Type B pancreatic cell (in vitro differentiated cells): ENCODE measurements around the gene ATRN. TPM values are rescaled to one million over a fixed set of nuclear protein-coding genes. Genes with fewer than 3 reads are reported as not detected.

ENCODE experiments used
- DNase-seq: peaks from one replicate; pipeline ENCODE4 v3.0.0; 2021; ENCODE audit warnings: mixed read lengths; ENCODE audit not compliant: unreplicated experiment; ENCODE audit errors: extremely low spot score
- H3K27ac Mint-ChIP-seq: 2 replicates; pipeline ENCODE4 v1.8.0; 2021; ENCODE audit warnings: mild to moderate bottlenecking, mixed read lengths
- H3K27me3 Mint-ChIP-seq: 2 replicates; pipeline ENCODE4 v1.8.0; 2021; ENCODE audit warnings: mixed read lengths
- H3K36me3 Mint-ChIP-seq: 2 replicates; pipeline ENCODE4 v1.8.0; 2021; ENCODE audit warnings: mixed read lengths
- H3K4me1 Mint-ChIP-seq: one replicate; pipeline ENCODE4 v1.8.0; 2021; ENCODE audit warnings: mixed read lengths; ENCODE audit not compliant: unreplicated experiment
- H3K4me3 Mint-ChIP-seq: 2 replicates; pipeline ENCODE4 v1.8.0; 2021; ENCODE audit warnings: mild to moderate bottlenecking, mixed read lengths
- H3K9me3 Mint-ChIP-seq: 2 replicates; pipeline ENCODE4 v1.8.0; 2021; ENCODE audit warnings: mixed read lengths
- CTCF ChIP-seq: fragments of 200-600 bp; sonication (generic); conservative IDR thresholded peaks from 2 replicates; pipeline ENCODE4 v1.5.0; 2021; ENCODE audit warnings: antibody characterized with exemption, mild to moderate bottlenecking
- total RNA-seq: library from RNA; stranded (reverse); gene quantifications from 2 replicates; pipeline ENCODE4 v1.2.1, GENCODE V29; 2021; ENCODE audit warnings: low replicate concordance

ATRN gene
- total RNA-seq, 1 donor from 2014 or later: 36.9 TPM

DNA sequence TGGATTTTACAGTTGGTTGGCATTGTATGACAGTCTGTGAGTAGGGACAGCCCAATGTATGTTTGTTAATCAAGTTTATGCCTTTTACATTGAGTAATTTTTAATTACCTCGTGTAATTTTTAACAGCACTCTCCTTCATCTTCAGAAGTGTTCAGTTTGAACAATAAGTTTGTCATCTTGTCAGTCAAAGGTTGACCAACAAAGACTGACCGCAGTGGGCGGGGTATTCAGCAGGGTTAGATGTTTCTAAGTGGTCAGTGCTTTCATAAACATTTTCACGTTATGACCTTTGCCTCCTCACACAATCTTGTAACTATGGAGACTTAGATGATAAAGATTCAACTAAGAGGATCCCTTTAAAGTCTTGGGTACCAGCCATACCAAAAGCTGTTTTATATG lies 151.6 kb downstream of the ATRN start:
- peaks cover 26% of the 10 kb centered on the region for H3K4me1 Mint-ChIP-seq
- H3K27me3 Mint-ChIP-seq: no peaks in the 10 kb centered on the region
- H3K27ac Mint-ChIP-seq: no peak overlapping the region
- H3K9me3 Mint-ChIP-seq: no peaks in the 10 kb centered on the region
- no peak for DNase-seq
- H3K4me3 Mint-ChIP-seq: no peak overlapping the region
- peaks cover 8% of the 10 kb centered on the region for H3K36me3 Mint-ChIP-seq
- no peak for TF ChIP-seq CTCF

DNA sequence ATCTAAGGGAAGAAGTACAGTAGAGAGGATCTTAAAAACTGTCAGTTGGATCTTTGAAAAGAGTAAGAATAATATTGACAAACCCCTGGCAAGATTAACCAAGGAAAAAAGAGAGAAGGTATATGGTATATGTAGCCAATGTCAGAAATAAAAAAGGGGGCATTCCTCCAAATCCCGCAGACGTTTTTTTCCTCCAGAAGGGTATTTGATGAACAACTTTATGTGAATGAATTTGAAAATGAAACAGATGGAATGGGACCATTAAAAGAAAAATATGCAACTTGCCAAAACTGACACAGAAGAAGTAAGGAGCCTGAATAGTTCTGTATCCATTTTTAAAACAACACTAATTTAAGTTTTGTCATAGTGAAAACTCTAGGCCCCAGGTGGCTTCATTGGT lies 156.7 kb downstream of the ATRN start:
- no peak for TF ChIP-seq CTCF
- DNase-seq: no peak
- H3K27me3 Mint-ChIP-seq: no peaks in the 10 kb centered on the region
- H3K4me3 Mint-ChIP-seq: no peak overlapping the region
- no peaks in the 10 kb centered on the region for H3K9me3 Mint-ChIP-seq
- H3K27ac Mint-ChIP-seq: no peak overlapping the region
- peaks cover 20% of the 10 kb centered on the region for H3K4me1 Mint-ChIP-seq
- H3K36me3 Mint-ChIP-seq: peaks cover 20% of the 10 kb centered on the region

DNA sequence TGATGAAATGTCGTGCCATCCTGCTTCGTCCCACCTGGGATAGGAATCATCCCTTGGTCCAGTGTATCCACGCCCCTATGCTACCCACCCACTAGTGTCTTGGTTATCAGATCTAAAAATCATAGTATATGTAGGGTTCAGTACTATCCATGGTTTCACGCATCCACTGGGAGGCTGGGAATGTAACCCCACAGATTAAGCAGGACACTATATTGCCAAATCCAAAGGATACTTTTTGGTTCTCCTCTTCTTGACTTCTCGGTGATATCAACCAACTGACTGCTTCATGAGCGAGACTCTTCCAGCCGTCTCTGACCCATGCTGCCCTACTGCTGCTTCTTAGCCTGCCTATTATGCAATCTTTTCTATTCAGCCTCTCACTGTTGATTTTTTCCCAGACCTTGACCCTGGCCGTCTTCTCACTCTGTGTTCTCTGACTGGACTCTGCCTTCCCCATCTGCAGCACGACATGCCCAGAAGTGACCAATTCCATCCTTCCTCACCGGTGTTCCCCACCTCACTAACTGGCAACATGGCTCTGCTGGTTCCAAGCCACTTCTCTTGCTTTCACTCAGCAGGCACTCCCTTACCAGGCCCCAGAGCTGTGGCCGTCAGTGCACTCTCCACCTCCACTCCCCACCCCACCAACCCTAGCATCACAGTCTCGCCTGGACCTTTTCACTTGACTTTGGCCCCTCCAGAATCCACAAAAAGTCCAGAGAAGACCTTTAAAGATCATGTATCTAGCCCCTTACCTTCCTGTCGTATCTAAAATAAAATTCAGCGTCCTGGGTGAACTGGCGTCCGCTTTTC lies 157.9 kb downstream of the ATRN start:
- Mint-ChIP-seq H3K27me3 (no peaks in the 10 kb centered on the region), H3K27ac (no peak overlapping the region), H3K4me3 (no peak overlapping the region), H3K9me3 (no peaks in the 10 kb centered on the region), H3K4me1 (peaks cover 12% of the 10 kb centered on the region), H3K36me3 (peaks cover 20% of the 10 kb centered on the region)
- TF ChIP-seq CTCF: no peak
- DNase-seq: no peak

GRCh38 chr20:3629893-3630292 lies 159.1 kb downstream of the ATRN start:
- Mint-ChIP-seq H3K36me3 (peaks cover 20% of the 10 kb centered on the region), H3K9me3 (no peaks in the 10 kb centered on the region), H3K27me3 (no peaks in the 10 kb centered on the region), H3K4me3 (no peak overlapping the region), H3K4me1 (peaks cover 6% of the 10 kb centered on the region), H3K27ac (no peak overlapping the region)
- TF ChIP-seq CTCF: no peak
- no peak for DNase-seq

GRCh38 chr20:3630429-3630828 lies 159.6 kb downstream of the ATRN start:
- no peak for DNase-seq
- TF ChIP-seq CTCF: no peak
- H3K9me3 Mint-ChIP-seq: no peaks in the 10 kb centered on the region
- H3K4me3 Mint-ChIP-seq: no peak overlapping the region
- peaks cover 20% of the 10 kb centered on the region for H3K36me3 Mint-ChIP-seq
- H3K27ac Mint-ChIP-seq: no peak overlapping the region
- H3K4me1 Mint-ChIP-seq: peaks cover 6% of the 10 kb centered on the region
- H3K27me3 Mint-ChIP-seq: no peaks in the 10 kb centered on the region
